HepG2 (cell line): ENCODE measurements around the gene TBL3. TPM values are rescaled to one million over a fixed set of nuclear protein-coding genes. Genes with fewer than 3 reads are reported as not detected.

ENCODE experiments used
- CERS6 ChIP-seq: sonication (generic); formaldehyde crosslinking; IDR thresholded peaks from 2 replicates; pipeline ENCODE4 v1.5.0; 2020; ENCODE audit warnings: missing genetic modification reagents
- EED ChIP-seq: sonication (generic); formaldehyde crosslinking; IDR thresholded peaks from 2 replicates; pipeline ENCODE4 v1.5.0; 2020; ENCODE audit warnings: mild to moderate bottlenecking, missing genetic modification reagents
- GFI1 ChIP-seq: sonication (generic); formaldehyde crosslinking; IDR thresholded peaks from 2 replicates; pipeline ENCODE4 v1.5.0; 2020; ENCODE audit warnings: missing genetic modification reagents, mild to moderate bottlenecking, borderline replicate concordance
- GLMP ChIP-seq: sonication (generic); formaldehyde crosslinking; IDR thresholded peaks from 2 replicates; pipeline ENCODE4 v1.9.0; 2021; ENCODE audit warnings: missing genetic modification reagents, mild to moderate bottlenecking, borderline replicate concordance
- NR2F1 ChIP-seq, 2 experiments: fragments of 450-650 bp in 1 of 2; formaldehyde crosslinking in 1 of 2; IDR thresholded peaks; 2 replicates each; pipeline versions ENCODE4 v1.5.0 to v1.6.1; 2016 to 2020; ENCODE audit warnings: mild to moderate bottlenecking in 1 of 2, missing compliant biosample characterization in 1 of 2, missing genetic modification reagents in 1 of 2, moderate library complexity in 1 of 2
- NR2F6 ChIP-seq, 2 experiments: IDR thresholded peaks; 2 replicates each; pipeline ENCODE4 v1.6.1; 2016; ENCODE audit warnings: antibody characterized with exemption in 1 of 2, mild to moderate bottlenecking in 1 of 2
- PTBP1 ChIP-seq: fragments of 200-400 bp; formaldehyde crosslinking; IDR thresholded peaks from 2 replicates; pipeline ENCODE4 v1.6.1; 2018; ENCODE audit warnings: low read length, low read depth; ENCODE audit not compliant: poor library complexity, severe bottlenecking
- RELA ChIP-seq: sonication (generic); formaldehyde crosslinking; IDR thresholded peaks from 2 replicates; pipeline ENCODE4 v1.4.0; 2020; ENCODE audit warnings: missing genetic modification reagents
- RXRA ChIP-seq: sonication (generic); formaldehyde crosslinking; IDR thresholded peaks from 2 replicates; pipeline ENCODE4 v1.5.1; 2020; ENCODE audit warnings: missing genetic modification reagents
- ZMYM2 ChIP-seq: sonication (generic); formaldehyde crosslinking; IDR thresholded peaks from 2 replicates; pipeline ENCODE4 v1.8.0; 2022; ENCODE audit warnings: mild to moderate bottlenecking, missing genetic modification reagents
- ZNF136 ChIP-seq: sonication (generic); formaldehyde crosslinking; IDR thresholded peaks from 2 replicates; pipeline ENCODE4 v1.8.1; 2022; ENCODE audit warnings: low read depth, mild to moderate bottlenecking, moderate library complexity, missing genetic modification reagents
- ZNF430 ChIP-seq: sonication (generic); formaldehyde crosslinking; IDR thresholded peaks from 2 replicates; pipeline ENCODE4 v1.9.0; 2021; ENCODE audit warnings: mild to moderate bottlenecking, missing genetic modification reagents
- ZNF44 ChIP-seq: sonication (generic); formaldehyde crosslinking; IDR thresholded peaks from 2 replicates; pipeline ENCODE4 v1.5.1; 2020; ENCODE audit warnings: mild to moderate bottlenecking, missing genetic modification reagents
- ZNF496 ChIP-seq: sonication (generic); formaldehyde crosslinking; IDR thresholded peaks from 2 replicates; pipeline ENCODE4 v1.8.1; 2023; ENCODE audit warnings: mild to moderate bottlenecking, moderate library complexity, missing genetic modification reagents; ENCODE audit not compliant: insufficient replicate concordance
- ZNF543 ChIP-seq: sonication (generic); formaldehyde crosslinking; IDR thresholded peaks from 2 replicates; pipeline ENCODE4 v1.4.0; 2020; ENCODE audit warnings: mild to moderate bottlenecking, missing genetic modification reagents
- ZNF552 ChIP-seq: sonication (generic); formaldehyde crosslinking; IDR thresholded peaks from 2 replicates; pipeline ENCODE4 v1.9.0; 2022; ENCODE audit warnings: missing genetic modification reagents, mild to moderate bottlenecking, borderline replicate concordance
- ZNF567 ChIP-seq: sonication (generic); formaldehyde crosslinking; IDR thresholded peaks from 2 replicates; pipeline ENCODE4 v1.8.1; 2023; ENCODE audit warnings: mild to moderate bottlenecking, missing genetic modification reagents, borderline replicate concordance
- ZNF572 ChIP-seq: sonication (generic); formaldehyde crosslinking; IDR thresholded peaks from 2 replicates; pipeline ENCODE4 v1.5.1; 2020; ENCODE audit warnings: mild to moderate bottlenecking, missing genetic modification reagents
- ZNF607 ChIP-seq: sonication (generic); formaldehyde crosslinking; IDR thresholded peaks from 2 replicates; pipeline ENCODE4 v1.5.1; 2020; ENCODE audit warnings: missing genetic modification reagents, mild to moderate bottlenecking, borderline replicate concordance
- ZNF775 ChIP-seq: sonication (generic); formaldehyde crosslinking; IDR thresholded peaks from 2 replicates; pipeline ENCODE4 v1.4.0; 2020; ENCODE audit warnings: missing genetic modification reagents, mild to moderate bottlenecking, moderate library complexity, borderline replicate concordance
- polyA plus RNA-seq, 8 experiments: library from polyadenylated mRNA; depleted of rRNA in 3 of 8; stranded (reverse) in 7 of 8; unstranded in 1 of 8; fragments of >200 nt; fragmentation: Illumina TruSeq in 4 of 8; extraction: Trizol in 4 of 8; gene quantifications; 2 replicates each; pipeline versions ENCODE4 v1.2.1 to v1.2.3, GENCODE V29; 2011 to 2016; ENCODE audit warnings: low read depth in 4 of 8, missing spikeins in 1 of 8, mixed read lengths in 1 of 8; ENCODE audit not compliant: insufficient read depth in 1 of 8
- total RNA-seq, 5 experiments: library from RNA; depleted of rRNA; stranded (reverse); fragments of >200 nt; fragmentation: Illumina TruSeq; extraction: Trizol; gene quantifications; 2 replicates each; pipeline ENCODE4 v1.2.3, GENCODE V29; 2016; ENCODE audit warnings: low read depth in 1 of 5
- TF ChIP-seq, protein P1 (sequence below): sonication (generic); formaldehyde crosslinking; IDR thresholded peaks from 2 replicates; pipeline ENCODE4 v1.5.0; 2020; ENCODE audit warnings: mild to moderate bottlenecking, low read depth, missing genetic modification reagents, borderline replicate concordance
- TF ChIP-seq, protein P2 (sequence below): sonication (generic); formaldehyde crosslinking; IDR thresholded peaks from 2 replicates; pipeline ENCODE4 v1.8.1; 2023; ENCODE audit warnings: mild to moderate bottlenecking, missing genetic modification reagents
- TF ChIP-seq, protein P3 (sequence below): sonication (generic); formaldehyde crosslinking; IDR thresholded peaks from 2 replicates; pipeline ENCODE4 v1.8.0; 2022; ENCODE audit warnings: mild to moderate bottlenecking, missing genetic modification reagents

TBL3 gene
- total and polyA plus RNA-seq, 2 of the 13 experiments (the other 11 are each of a cell fraction or from before 2014, with no cell fraction given) = 16.8 to 38.0 TPM

DNA sequence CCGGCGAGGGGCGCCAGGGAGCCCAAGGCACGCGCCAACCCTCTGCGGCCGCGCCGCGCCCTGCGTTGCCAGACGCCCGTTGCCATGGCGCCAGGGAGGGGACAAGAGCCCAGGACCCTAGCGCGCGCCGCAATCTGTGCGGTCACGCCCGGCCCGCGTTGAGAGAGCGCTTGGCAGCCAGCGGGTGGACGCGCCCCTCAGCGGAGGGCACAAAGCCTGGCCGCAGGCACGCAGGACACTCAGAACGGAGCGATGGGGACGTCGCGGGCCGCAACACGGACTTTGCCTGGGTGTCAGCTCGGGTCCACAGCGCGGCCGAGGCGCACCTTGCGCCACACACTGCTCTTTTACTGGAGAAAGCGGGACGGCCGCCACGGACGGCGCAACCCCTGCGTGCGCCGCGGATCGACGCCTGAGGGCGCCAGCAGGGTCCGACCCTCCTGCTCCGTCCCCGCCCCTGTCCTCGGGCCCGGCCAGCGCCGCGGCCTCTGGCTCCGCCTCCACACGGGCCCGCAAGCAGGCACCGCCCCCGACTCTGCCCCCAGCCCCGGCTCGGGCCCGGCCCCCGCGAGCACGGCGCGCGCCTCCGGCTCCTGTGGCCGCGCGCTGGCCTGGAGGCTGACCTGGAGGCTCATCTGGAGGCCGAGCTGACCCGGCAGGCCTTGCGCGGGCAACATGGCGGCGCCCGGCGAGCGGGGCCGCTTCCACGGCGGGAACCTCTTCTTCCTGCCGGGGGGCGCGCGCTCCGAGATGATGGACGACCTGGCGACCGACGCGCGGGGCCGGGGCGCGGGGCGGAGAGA, 11.9 kb downstream of the TBL3 start, which contains the start of gene GFER (continued):
- TF ChIP-seq, protein P1, sequence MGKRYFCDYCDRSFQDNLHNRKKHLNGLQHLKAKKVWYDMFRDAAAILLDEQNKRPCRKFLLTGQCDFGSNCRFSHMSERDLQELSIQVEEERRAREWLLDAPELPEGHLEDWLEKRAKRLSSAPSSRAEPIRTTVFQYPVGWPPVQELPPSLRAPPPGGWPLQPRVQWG (CRISPR knock-in tag) = no peak
- TF ChIP-seq ZNF572 (CRISPR knock-in tag) (no peak), ZNF552 (peak; percentile 54; the same call in 1 of the 2 replicates), NR2F1 (CRISPR knock-in tag; IDR thresholded peaks at IDR 0.05) (peak; percentile 100), RXRA (CRISPR knock-in tag) (peak; percentile 85), ZNF567 (CRISPR knock-in tag) (no peak), ZNF775 (CRISPR knock-in tag) (no peak), ZMYM2 (CRISPR knock-in tag) (peak; percentile 81), ZNF496 (CRISPR knock-in tag) (no peak), EED (0 out of 2 replicates have a peak, but pooled peaks have one; percentile 67), ZNF607 (CRISPR knock-in tag) (peak; percentile 11; the same call in 1 of the 2 replicates), ZNF44 (CRISPR knock-in tag) (no peak), NR2F6 (IDR thresholded peaks at IDR 0.05) (peak; percentile 95), NR2F6 (CRISPR knock-in tag; IDR thresholded peaks at IDR 0.05) (peak; percentile 100), PTBP1 (peak; percentile 64), GLMP (CRISPR knock-in tag) (no peak), ZNF430 (CRISPR knock-in tag) (peak; percentile 59; the same call in 1 of the 2 replicates), RELA (CRISPR knock-in tag) (no peak; the same call in 1 of the 2 replicates), ZNF136 (CRISPR knock-in tag) (0 out of 2 replicates have a peak, but pooled peaks have one; percentile 56), ZNF543 (CRISPR knock-in tag) (no peak; the same call in 1 of the 2 replicates), CERS6 (CRISPR knock-in tag) (no peak), GFI1 (CRISPR knock-in tag) (peak; percentile 88)
- TF ChIP-seq, protein P2, sequence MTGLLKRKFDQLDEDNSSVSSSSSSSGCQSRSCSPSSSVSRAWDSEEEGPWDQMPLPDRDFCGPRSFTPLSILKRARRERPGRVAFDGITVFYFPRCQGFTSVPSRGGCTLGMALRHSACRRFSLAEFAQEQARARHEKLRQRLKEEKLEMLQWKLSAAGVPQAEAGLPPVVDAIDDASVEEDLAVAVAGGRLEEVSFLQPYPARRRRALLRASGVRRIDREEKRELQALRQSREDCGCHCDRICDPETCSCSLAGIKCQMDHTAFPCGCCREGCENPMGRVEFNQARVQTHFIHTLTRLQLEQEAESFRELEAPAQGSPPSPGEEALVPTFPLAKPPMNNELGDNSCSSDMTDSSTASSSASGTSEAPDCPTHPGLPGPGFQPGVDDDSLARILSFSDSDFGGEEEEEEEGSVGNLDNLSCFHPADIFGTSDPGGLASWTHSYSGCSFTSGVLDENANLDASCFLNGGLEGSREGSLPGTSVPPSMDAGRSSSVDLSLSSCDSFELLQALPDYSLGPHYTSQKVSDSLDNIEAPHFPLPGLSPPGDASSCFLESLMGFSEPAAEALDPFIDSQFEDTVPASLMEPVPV = peak; percentile 10; the same call in 1 of the 2 replicates
- TF ChIP-seq, protein P3, sequence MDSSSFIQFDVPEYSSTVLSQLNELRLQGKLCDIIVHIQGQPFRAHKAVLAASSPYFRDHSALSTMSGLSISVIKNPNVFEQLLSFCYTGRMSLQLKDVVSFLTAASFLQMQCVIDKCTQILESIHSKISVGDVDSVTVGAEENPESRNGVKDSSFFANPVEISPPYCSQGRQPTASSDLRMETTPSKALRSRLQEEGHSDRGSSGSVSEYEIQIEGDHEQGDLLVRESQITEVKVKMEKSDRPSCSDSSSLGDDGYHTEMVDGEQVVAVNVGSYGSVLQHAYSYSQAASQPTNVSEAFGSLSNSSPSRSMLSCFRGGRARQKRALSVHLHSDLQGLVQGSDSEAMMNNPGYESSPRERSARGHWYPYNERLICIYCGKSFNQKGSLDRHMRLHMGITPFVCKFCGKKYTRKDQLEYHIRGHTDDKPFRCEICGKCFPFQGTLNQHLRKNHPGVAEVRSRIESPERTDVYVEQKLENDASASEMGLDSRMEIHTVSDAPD (CRISPR knock-in tag) = no peak
